MCF 10A (cell line): ENCODE measurements around the gene SYT2. TPM values are rescaled to one million over a fixed set of nuclear protein-coding genes. Genes with fewer than 3 reads are reported as not detected.

Source experiments
- BruUV-seq: library from RNA; stranded (reverse); fragments of 400-500 nt; replicated peaks from 2 replicates; lab custom pipeline; 2021; lab: Mats Ljungman, UMichigan
- CTCF ChIA-PET: fragments of 300-600 bp; sonication (Branson Sonifier 250); formaldehyde crosslinking; extraction: SDS; loops from one replicate; lab custom pipeline; 2021; ENCODE audit warnings: antibody characterized with exemption, inconsistent platforms; lab: Yijun Ruan, JAX
- POLR2A ChIA-PET: fragments of 300-600, 350-650 bp; sonication (Branson Sonifier 250); formaldehyde crosslinking; extraction: SDS; loops from one replicate; lab custom pipeline; 2020; ENCODE audit warnings: antibody characterized with exemption, inconsistent platforms; lab: Yijun Ruan, JAX
- DNase-seq: peaks from one replicate; pipeline ENCODE4 v3.0.0-alpha.2; 2018; ENCODE audit not compliant: unreplicated experiment
- H3K27ac Mint-ChIP-seq: one replicate; pipeline ENCODE4 v1.8.0; 2022; ENCODE audit warnings: mild to moderate bottlenecking, low read depth, mixed read lengths; ENCODE audit not compliant: unreplicated experiment
- H3K27me3 Mint-ChIP-seq: one replicate; pipeline ENCODE4 v1.8.0; 2022; ENCODE audit warnings: mixed read lengths; ENCODE audit not compliant: insufficient read depth, unreplicated experiment
- H3K36me3 Mint-ChIP-seq: one replicate; pipeline ENCODE4 v1.8.0; 2022; ENCODE audit warnings: mild to moderate bottlenecking, moderate library complexity, mixed read lengths; ENCODE audit not compliant: insufficient read depth, unreplicated experiment
- H3K4me1 Mint-ChIP-seq: one replicate; pipeline ENCODE4 v1.8.0; 2022; ENCODE audit warnings: mixed read lengths; ENCODE audit not compliant: insufficient read depth, unreplicated experiment
- H3K4me3 Mint-ChIP-seq: one replicate; pipeline ENCODE4 v1.8.0; 2022; ENCODE audit warnings: mild to moderate bottlenecking, moderate library complexity, mixed read lengths; ENCODE audit not compliant: unreplicated experiment
- H3K9me3 Mint-ChIP-seq: one replicate; pipeline ENCODE4 v1.8.0; 2022; ENCODE audit warnings: mixed read lengths; ENCODE audit not compliant: unreplicated experiment
- CTCF ChIP-seq: fragments of 200-600 bp; IDR thresholded peaks from one replicate; pipeline ENCODE4 v1.8.0; 2022; ENCODE audit warnings: antibody characterized with exemption, mild to moderate bottlenecking; ENCODE audit not compliant: unreplicated experiment
- intact Hi-C: fragments of 100-400 bp; cut with micrococcal nuclease; formaldehyde crosslinking; loops from 2 replicates; pipeline ENCODE4 v1.14.1; 2022
- total RNA-seq: library from RNA; stranded (reverse); gene quantifications from 2 replicates; pipeline ENCODE4 v1.2.3, GENCODE V29; 2022

The SYT2 gene
- total RNA-seq, 1 experiment from 2014 or later, result not detected

- Mint-ChIP-seq H3K27me3 (peaks cover 40% of the 10 kb centered on the region), H3K27ac (no peak overlapping the region), H3K9me3 (no peaks in the 10 kb centered on the region), H3K36me3 (no peaks in the 10 kb centered on the region), H3K4me1 (no peaks in the 10 kb centered on the region), H3K4me3 (no peak overlapping the region)
- POLR2A ChIA-PET, result no interaction called here
- intact Hi-C loops, result no loop called here
- CTCF ChIA-PET, result interaction anchor here (1.1 to 1.3 kb wide), 2 partner anchors 9 to 65 kb away, joined by 3 read pairs; no protein-coding TSS in a partner anchor
- no TSS peak for BruUV-seq
- DNase-seq, result no peak
- no peak for TF ChIP-seq CTCF
Observed at GRCh38 chr1:202665417-202665816, 44.8 kb downstream of the SYT2 start.

GRCh38 chr1:202664083-202664482 is 46.2 kb downstream of the SYT2 start:
- CTCF ChIA-PET, result interaction anchor here (0.9 to 1.5 kb wide), 2 partner anchors 16 to 53 kb away, joined by 3 read pairs; no protein-coding TSS in a partner anchor
- no TSS peak for BruUV-seq
- intact Hi-C loops, result no loop called here
- Mint-ChIP-seq H3K27me3 (peaks cover 48% of the 10 kb centered on the region), H3K27ac (no peak overlapping the region), H3K9me3 (no peaks in the 10 kb centered on the region), H3K4me1 (no peaks in the 10 kb centered on the region), H3K4me3 (no peak overlapping the region), H3K36me3 (no peaks in the 10 kb centered on the region)
- no peak for TF ChIP-seq CTCF
- peak; percentile 24 for DNase-seq
- POLR2A ChIA-PET, result interaction anchor here (0.6 kb wide), 1 partner anchor 231 kb away, joined by 3 read pairs; no protein-coding TSS in a partner anchor

GRCh38 chr1:202663131-202663530 is 47.1 kb downstream of the SYT2 start:
- Mint-ChIP-seq H3K27me3 (peaks cover 58% of the 10 kb centered on the region), H3K36me3 (no peaks in the 10 kb centered on the region), H3K9me3 (no peaks in the 10 kb centered on the region), H3K4me3 (no peak overlapping the region), H3K4me1 (no peaks in the 10 kb centered on the region), H3K27ac (no peak overlapping the region)
- TF ChIP-seq CTCF, result no peak
- BruUV-seq, result no TSS peak
- intact Hi-C loops, result no loop called here
- ChIA-PET CTCF (interaction anchor here (0.7 to 1.5 kb wide), 2 partner anchors 10 to 17 kb away, joined by 3 read pairs; no protein-coding TSS in a partner anchor), POLR2A (interaction anchor here (0.6 kb wide), 1 partner anchor 46 kb away, joined by 3 read pairs; no protein-coding TSS in a partner anchor)
- no peak for DNase-seq

- Mint-ChIP-seq H3K36me3 (no peaks in the 10 kb centered on the region), H3K27ac (no peak overlapping the region), H3K4me3 (no peak overlapping the region), H3K4me1 (no peaks in the 10 kb centered on the region), H3K27me3 (peaks cover 68% of the 10 kb centered on the region), H3K9me3 (no peaks in the 10 kb centered on the region)
- CTCF ChIA-PET, result interaction anchor here (1.5 kb wide), 1 partner anchor 18 kb away, joined by 4 read pairs; no protein-coding TSS in a partner anchor
- intact Hi-C loops, result no loop called here
- peak; percentile 46 for DNase-seq
- POLR2A ChIA-PET, result no interaction called here
- BruUV-seq, result no TSS peak
- TF ChIP-seq CTCF, result no peak
Observed at GRCh38 chr1:202662081-202662480, 48.2 kb downstream of the SYT2 start.
